ENCODE results near the gene HOXB9.

Gene HOXB9

GRCh38 chr17:48610282-48611211, 15.6 kb downstream of the HOXB9 start, which contains the start of gene HOXB7:
TSS of gene HOXB7 (minus strand) at chr17:48611017. CDS start at chr17:48610918, 99 bp downstream.
- peak; percentile 51 for DNase-seq (ENCODE audit: low spot score)

DNA sequence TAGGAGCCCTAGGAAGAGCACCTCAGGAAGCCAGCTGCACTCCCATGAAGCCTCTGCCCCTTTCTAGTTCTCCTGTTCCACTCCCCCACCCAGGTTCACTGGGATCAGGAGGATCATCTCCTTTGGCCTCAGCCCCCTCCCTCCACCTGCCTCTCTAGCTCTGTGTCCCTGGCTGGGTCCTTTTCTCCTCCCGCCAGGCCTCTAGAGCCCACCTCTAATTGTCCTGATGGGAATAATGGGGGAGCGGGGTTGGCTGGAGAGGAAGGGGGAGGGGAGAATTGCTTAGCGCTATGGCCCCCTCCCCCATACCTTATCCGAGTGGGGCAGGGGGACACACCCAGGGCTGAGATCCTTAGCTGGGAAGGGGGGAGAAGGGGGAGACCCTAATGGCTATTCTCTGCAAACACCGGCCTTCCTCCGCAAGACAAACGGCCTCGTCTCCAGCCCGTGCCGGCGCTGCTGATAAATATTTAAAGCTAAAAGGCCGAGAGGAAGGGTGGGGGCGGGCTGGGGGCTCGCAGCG, 16.3 kb downstream of the HOXB9 start:
- no peak for DNase-seq (ENCODE audit: low spot score)

GRCh38 chr17:48609033-48609432, 17.1 kb downstream of the HOXB9 start:
- no peak for DNase-seq (ENCODE audit: low spot score)

DNA sequence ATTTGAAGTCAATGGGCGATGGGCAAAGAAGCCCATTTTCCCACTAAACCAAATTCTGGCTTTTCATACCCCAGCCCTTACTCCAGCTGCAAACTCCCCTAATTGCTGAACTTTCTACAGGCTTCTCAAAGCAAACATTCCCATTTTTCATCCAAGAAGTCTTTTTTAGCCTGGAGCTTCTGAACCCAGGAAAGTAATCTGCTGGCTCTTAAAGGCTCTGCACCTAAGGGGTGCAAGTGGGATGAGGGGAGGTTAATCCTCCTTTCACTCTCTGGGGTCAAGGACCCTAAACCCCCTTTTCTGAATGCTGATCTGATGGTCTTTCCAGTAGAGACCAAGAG, 17.7 kb downstream of the HOXB9 start:
- DNase-seq (ENCODE audit: low spot score): no peak

GRCh38 chr17:48606892-48607614, 19.1 kb downstream of the HOXB9 start:
- no peak for DNase-seq (ENCODE audit: low spot score)

GRCh38 chr17:48605991-48606891, 19.9 kb downstream of the HOXB9 start:
- no peak for DNase-seq (ENCODE audit: low spot score)

- DNase-seq (ENCODE audit: low spot score): no peak
These were observed 20.7 kb downstream of the HOXB9 start for GRCh38 chr17:48605409-48605919.

- DNase-seq (ENCODE audit: low spot score): no peak
These were observed 21.3 kb downstream of the HOXB9 start, which contains the start of gene HOXB6 for GRCh38 chr17:48604770-48605329. TSS of gene HOXB6 (minus strand) at chr17:48604986. CDS start at chr17:48598150, 6,836 bp downstream.

- DNase-seq (ENCODE audit: low spot score): no peak
These were observed 22.0 kb downstream of the HOXB9 start for GRCh38 chr17:48603959-48604769.

- DNase-seq (ENCODE audit: low spot score): no peak
These were observed 24.4 kb downstream of the HOXB9 start for GRCh38 chr17:48601539-48602425.

- no peak for DNase-seq (ENCODE audit: low spot score)
These were observed 25.0 kb downstream of the HOXB9 start for GRCh38 chr17:48601207-48601538.

GRCh38 chr17:48600244-48601098, 25.7 kb downstream of the HOXB9 start:
- DNase-seq (ENCODE audit: low spot score): no peak

- DNase-seq (ENCODE audit: low spot score): no peak
These were observed 26.8 kb downstream of the HOXB9 start for GRCh38 chr17:48599354-48599753.

GRCh38 chr17:48598736-48599135, 27.4 kb downstream of the HOXB9 start:
- no peak for DNase-seq (ENCODE audit: low spot score)

DNA sequence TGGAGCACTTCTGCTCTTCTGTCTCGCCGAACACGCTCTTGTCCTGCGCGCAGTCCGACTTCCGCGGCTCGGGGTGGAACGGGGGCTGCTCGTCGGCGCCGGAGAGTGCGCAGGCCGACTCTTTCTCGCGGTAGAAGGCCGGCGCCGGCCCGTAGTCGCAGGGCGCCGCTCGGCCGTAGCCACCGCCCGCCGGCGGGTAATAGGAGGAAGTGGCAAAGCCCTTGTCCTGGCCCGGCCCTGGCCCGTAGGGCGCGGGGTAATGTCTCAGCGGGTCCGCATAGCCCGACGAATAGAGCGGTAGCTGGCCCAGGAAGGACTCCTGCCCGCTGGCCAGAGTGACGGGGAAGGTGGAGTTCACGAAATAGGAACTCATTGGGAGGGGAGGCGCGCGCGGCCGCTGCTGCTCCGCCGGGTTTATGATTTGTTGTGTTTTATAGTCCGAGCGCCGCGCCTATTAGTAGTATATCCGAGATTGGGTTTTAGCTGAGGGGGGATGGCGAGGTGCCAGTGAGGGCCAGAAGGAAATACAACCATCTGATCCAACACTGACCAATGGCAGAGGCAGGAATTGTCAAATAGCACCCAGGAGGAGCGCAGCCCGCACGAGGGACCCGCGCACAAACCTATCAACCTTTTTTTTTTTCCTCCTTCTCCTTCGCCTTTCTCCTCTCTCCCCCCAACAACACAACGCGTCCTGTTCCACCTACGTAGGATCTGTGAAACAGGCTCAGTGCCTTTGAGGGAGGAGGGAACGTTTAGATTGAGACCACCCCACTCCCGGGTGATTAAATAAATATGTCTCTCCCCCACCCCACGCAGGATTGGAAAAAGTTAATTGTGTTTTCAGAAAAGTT, 28.2 kb downstream of the HOXB9 start:
- peak; percentile 45 for DNase-seq (ENCODE audit: low spot score)

- no peak for DNase-seq (ENCODE audit: low spot score)
These were observed 28.7 kb downstream of the HOXB9 start for GRCh38 chr17:48597528-48597777.

- no peak for DNase-seq (ENCODE audit: low spot score)
These were observed 29.2 kb downstream of the HOXB9 start for GRCh38 chr17:48596735-48597527.
